ENCODE measurements around the gene RCN1. TPM values are rescaled to one million over a fixed set of nuclear protein-coding genes. Genes with fewer than 3 reads are reported as not detected.

RCN1 gene
- total and polyA plus RNA-seq, 2 experiments from 2014 or later, result 107 to 140 TPM

DNA sequence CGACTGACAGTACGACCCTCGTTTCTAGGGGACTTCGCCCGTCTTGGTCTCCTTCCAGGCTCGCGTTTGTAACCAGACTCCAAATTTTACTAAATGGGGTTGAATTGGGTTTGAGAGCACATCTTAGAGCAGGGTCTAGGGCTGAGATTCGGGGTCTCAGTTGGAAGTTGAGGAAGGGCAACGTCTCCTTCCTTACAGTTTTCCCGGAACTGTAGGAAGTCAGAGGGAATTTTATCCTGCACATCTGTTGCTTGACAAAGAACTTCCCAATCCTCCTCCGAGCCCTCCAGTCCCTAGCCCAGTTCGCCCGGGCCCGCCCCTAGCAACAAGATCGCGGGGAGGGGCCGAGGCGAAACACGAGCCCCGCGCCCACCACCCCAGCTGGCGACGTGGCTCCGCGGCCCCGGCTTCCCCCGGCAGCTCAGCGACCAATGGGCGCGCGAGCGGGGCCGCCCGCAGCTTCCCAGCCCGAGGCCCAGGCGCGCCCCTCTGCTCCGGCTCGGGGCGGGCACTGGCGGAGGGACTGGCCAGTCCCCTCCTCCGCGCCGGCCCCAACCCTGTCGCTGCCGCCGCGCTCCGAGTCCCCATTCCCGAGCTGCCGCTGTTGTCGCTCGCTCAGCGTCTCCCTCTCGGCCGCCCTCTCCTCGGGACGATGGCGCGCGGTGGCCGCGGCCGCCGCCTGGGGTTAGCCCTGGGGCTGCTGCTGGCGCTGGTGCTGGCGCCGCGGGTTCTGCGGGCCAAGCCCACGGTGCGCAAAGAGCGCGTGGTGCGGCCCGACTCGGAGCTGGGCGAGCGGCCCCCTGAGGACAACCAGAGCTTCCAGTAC is at the start of gene RCN1 (continued):
- no peak for TF ChIP-seq JUNB (IDR thresholded peaks at IDR 0.05; ENCODE audit: unreplicated experiment)

DNA sequence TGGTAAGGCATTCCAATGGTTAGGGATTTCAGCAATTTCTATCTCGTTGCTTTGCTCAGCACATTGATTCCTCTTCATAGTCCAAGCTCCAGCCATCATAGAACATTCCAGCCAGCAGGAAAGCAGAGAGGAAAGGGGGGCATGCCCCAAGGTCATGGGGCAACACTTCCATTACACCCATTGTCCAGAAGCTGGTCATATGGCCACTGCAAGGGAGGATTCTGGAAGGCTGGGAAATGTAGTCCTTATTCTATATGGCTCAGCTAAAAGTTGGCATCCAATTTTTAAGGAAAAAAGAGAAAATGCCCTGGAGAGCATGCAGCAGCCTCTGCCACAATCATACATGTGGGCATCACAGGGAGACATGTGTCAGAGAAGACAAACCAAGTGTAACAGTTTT is 47.1 kb upstream of the RCN1 start:
- no peak for TF ChIP-seq NANOG (IDR thresholded peaks at IDR 0.05; ENCODE audit: borderline replicate concordance)
- no peak for TF ChIP-seq STAT1 (IDR thresholded peaks at IDR 0.05; ENCODE audit: unreplicated experiment)
- TF ChIP-seq EZH2phosphoT487 (IDR thresholded peaks at IDR 0.05; ENCODE audit: unreplicated experiment), result no peak
- TF ChIP-seq, protein P1, sequence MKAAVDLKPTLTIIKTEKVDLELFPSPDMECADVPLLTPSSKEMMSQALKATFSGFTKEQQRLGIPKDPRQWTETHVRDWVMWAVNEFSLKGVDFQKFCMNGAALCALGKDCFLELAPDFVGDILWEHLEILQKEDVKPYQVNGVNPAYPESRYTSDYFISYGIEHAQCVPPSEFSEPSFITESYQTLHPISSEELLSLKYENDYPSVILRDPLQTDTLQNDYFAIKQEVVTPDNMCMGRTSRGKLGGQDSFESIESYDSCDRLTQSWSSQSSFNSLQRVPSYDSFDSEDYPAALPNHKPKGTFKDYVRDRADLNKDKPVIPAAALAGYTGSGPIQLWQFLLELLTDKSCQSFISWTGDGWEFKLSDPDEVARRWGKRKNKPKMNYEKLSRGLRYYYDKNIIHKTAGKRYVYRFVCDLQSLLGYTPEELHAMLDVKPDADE (IDR thresholded peaks at IDR 0.05), result no peak
- TF ChIP-seq REST (IDR thresholded peaks at IDR 0.05; ENCODE audit: unreplicated experiment), result no peak
- no peak for TF ChIP-seq ZNF114 (CRISPR knock-in tag; IDR thresholded peaks at IDR 0.05)
- TF ChIP-seq POLR2AphosphoS5 (IDR thresholded peaks at IDR 0.05; ENCODE audit: low read depth), result no peak
- TF ChIP-seq CREB1 (CRISPR knock-in tag; IDR thresholded peaks at IDR 0.05; ENCODE audit: low read depth), result no peak
- Histone ChIP-seq H3K36me3 (ENCODE audit: insufficient read depth) (no peaks in the 10 kb centered on the region), H3K27ac (ENCODE audit: low read depth) (no peak overlapping the region), H4K20me1 (replicated peaks; ENCODE audit: insufficient read depth) (no peaks in the 10 kb centered on the region), H3K4me3 (no peak overlapping the region), H2AFZ (peak overlapping the region; percentile 3; the same call in 1 of the 2 replicates), H3K79me2 (replicated peaks; ENCODE audit: insufficient read depth) (no peaks in the 10 kb centered on the region), H3K4me1 (ENCODE audit: insufficient read depth) (no peaks in the 10 kb centered on the region), H3K27me3 (ENCODE audit: insufficient read depth) (no peaks in the 10 kb centered on the region), H3F3A (replicated peaks; ENCODE audit: low read depth) (no peaks in the 10 kb centered on the region), H3K9me2 (ENCODE audit: insufficient read depth) (peaks cover 5% of the 10 kb centered on the region; the same call in 1 of the 2 replicates), H3K4me2 (no peak overlapping the region)
- Mint-ChIP-seq H3K27ac (no peak overlapping the region), H3K4me1 (peaks cover 6% of the 10 kb centered on the region; the same call in 2 of the 3 replicates), H3K9me3 (no peaks in the 10 kb centered on the region), H3K4me3 (no peak overlapping the region), H3K27me3 (ENCODE audit: insufficient read depth, low read depth, poor library complexity) (peaks cover 2% of the 10 kb centered on the region), H3K36me3 (ENCODE audit: low read depth) (no peaks in the 10 kb centered on the region)
- ATAC-seq, result no peak
- no peak for DNase-seq (ENCODE audit: low spot score)
